ENCODE data around the gene RNF2.
"Not testable (repeated sequence)": the region's sequence is repeated elsewhere in the genome, so short reads cannot be mapped to it uniquely, and the experiment has no call there.

RNF2 gene

DNA sequence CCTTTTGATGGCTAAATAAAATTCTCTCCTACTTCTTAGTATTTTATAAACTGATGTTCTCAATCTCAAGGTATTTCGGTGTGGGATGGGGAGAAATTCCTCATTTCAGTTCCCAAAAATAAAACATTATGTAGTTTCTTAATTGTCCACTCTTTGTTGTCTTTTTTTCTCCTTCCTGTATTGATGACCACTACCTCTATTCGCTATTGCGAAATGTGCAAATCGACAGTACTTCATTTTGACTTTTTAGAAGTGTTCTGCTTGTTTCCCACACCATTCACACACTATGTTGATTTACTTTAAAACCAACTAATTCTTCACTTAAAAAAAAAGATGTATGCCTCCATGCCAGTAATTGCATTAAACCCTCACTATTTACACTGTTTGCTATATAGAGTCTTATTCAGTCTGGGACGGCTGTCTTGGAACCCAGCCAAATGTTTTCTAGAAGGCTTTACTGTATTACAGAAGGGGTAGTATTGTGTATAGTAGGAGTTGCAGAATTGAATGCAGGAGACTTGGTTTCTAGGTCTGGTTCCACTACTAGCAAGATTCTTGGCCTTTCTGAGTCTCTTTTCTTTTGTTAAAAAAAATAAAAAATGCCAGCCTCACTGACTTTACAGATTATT is 5.6 kb downstream of the RNF2 start:
- peak; percentile 33 for DNase-seq

DNA sequence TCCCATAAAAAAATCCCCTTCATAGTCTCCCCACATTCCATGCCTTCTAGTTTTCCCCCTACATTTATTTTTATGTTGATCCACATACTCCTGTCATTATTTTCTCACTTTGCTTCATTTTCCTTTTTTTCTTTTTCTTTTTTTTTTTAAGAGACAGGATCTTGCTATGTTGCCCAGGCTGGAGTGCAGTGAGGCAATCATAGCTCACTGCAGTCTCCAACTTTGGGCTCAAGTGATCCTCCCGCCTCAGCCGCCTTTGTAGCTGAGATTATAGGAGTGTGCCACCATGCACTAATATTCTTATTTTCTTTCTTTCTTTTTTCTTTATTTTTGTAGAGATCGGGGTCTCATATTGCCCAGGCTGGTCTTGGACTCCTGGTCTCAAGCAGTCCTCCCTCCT is 7.8 kb downstream of the RNF2 start:
- DNase-seq: no peak

DNA sequence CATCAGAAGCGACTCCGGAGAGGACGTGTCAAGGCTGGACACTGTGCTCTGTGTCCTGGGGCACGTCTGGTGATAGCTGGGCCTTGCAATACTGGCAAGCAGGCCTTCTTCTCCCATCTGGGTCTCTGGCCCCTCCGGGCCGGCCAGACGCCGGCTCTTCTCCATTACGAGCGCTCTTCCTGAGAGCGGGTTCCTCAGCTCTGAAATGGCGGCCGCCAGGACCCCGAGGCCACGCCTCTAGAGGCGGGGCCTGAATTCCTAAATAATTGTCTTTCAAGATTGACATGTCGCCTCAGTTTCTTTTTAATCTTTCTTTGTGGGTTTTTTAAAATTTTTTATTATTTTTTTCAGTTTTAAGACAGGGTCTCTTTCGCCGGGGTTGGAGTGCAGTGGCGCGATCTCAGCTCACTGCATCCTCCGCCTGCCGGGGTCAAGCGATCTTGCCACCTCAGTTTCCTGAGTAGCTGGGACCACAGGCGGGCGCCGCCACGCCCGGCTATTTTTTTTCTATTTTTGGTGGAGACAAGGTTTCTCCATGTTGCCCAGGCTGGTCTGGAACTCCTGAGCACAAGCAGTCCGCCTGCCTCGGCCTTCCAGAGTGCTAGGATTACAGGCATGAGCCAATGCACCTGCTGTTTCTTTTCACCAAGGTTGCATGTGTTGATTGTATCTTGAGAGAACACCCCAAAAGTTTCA is 9.2 kb downstream of the RNF2 start:
- no peak for DNase-seq

DNA sequence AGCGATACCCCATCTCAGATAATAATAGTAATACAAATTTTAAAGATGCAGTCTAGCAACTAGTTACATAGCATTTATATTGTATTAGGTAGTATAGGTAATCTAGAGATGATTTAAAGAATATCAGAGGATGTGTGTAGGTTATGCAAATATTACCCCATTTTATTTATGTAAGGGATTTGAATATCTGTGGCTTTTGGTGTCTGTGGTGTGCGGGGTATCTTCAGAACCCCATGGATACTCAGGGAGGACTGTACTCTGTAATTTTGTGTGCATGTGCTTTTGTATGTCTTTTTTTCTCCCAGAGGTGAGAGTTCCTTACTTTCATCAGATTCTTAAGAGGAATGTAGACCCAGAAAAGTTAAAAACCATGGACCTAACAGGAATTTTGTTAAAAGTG is 12.8 kb downstream of the RNF2 start:
- no peak for DNase-seq

DNA sequence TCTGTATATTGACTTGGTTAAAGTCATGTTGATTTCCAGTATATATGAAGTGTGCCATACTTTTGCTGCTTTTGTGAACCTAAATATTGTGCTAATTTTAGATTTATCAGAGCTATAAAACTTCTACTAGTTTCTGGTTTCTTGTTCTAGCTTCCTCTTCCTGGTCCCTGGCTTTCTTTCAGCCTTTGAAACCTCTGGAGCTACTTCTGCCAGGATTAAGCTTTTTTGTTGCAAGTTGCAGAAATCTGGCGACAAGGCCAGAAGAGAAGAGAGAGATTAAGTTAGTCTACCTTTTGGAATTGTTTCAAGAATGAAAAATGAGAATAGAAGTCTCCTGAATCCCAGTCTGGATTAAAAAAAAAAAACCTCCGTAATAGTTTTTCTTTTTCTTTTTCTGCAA is 13.5 kb downstream of the RNF2 start:
- peak; percentile 30 for DNase-seq

DNA sequence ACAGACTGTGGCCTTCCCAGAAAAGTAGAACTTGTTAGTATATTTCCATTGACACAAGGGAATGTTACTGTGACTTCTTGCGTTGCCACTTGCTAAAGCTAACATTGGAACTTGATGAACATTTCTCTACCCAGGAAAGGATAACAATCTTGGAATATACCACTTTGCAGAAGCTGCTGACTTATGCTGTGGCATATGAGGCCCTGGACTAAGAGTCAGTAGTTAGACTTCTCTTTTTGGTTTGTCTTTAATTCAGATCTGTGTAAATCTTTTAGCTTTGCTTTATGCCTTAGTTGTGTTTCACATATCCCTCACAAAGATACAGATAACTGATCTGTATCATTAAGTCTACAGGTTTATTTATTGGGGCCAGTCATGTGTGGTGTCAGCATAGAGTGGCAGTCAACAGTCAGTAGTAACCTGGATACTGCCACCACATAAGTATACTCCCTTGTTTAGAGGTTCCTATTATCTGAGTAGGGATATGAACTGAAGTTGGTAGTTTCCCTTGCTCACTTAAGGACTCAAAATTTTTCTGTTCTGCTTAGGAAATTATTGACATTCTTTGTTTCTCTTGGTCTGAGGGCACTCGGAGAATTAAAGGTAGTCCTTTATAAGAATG is 14.7 kb downstream of the RNF2 start:
- peak; percentile 14 for DNase-seq

DNA sequence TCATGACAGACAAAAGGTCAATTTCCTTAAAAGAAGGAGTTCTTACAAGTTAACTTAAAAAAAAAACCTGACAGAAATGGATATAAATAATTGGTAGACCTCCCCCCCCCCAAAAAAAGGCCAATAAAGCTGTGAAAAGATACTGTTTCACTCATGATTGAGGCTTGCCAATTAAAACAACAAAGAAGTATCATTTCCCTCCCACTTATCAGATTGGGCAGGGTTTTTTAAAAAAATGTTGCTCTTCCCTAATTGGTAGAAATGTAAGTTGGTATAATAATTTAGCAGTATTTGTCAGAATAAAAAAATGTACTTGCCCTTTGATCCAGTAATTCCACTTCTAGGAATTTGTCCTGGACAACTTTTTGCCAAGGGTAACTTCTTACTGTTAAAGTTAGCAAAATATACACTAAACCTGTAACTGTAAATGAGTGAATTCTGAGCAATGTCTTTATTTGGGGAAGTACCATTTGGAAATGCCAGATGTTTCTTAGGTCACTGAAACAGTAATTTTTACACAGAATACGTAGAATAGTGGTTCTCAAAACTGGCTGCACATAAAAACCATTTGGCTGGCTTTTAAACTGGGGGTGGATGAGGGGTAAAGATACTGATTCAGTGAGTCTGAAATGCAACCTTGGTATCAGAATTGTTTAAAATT is 17.5 kb downstream of the RNF2 start:
- peak; percentile 63 for DNase-seq

DNA sequence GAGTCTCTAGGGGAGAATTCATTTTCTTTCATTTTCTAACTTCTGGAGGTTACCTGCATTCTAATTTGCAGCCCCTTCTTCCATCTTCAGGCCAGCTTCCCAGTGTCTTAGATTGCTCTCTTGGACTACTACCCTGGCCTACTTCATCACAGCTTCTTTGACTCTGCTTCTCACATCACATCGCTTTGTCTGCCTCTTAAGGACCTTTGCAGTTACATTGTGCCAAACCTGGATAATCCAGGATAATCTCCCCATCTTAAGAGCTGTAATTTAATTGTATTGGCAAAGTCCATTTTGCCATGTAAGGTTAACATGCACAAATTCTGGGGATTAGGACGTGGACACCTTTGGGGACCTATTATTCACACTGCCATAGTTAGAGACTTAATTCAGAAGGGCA is 18.4 kb downstream of the RNF2 start:
- DNase-seq: no peak

DNA sequence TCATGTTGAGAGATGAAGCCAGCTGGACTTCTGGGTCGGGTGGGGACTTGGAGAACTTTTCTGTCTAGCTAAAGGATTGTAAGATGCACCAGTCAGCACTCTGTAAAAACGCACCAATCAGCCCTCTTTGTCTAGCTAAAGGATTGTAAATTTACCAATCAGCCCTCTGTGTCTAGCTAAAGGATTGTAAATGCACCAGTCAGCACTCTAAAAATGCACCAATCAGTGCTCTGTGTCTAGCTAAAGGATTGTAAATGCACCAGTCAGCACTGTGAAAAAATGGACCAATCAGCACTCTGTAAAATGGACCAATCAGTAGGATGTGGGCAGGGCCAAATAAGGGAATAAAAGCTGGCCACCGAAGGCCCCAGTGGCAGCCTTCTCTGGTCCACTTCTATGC is 19.6 kb downstream of the RNF2 start:
- DNase-seq: not testable (repeated sequence)

DNA sequence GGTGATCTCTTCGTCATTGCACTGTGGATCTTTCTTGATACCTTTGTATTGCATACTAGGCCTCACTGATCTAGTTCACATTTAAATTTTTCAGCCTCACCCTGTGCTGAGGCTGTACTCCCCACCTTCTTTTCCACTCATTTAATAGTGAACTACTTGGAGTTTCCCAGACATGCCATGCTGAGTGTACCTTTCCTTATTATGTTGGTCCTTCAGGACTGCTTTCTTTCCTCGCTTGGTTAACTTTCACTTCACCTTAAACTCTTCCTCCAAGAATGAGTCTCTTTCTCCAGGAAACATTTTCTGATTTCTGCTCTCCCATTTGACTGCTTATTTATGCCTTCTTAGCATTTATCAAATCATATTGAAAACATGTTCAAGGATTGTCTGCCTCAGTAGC is 20.8 kb downstream of the RNF2 start:
- DNase-seq: no peak

DNA sequence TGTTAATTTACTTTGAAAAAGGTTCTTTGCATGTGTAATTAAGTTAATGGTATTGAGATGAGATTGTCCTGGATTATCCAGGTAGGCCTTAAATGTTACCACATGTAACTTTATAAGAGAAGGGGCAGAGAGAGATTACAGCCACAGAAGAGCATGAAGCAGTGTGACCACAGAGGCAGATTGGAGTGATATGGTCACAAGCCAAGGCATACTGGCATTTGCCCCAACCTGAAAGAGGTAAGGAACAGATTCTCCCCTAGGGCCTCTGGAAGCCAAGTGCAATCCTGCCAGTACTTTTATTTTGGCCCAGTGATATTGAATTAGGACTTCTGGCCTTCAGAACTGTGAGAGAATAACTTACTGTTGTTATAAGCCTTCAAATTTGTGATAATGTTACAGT is 23.0 kb downstream of the RNF2 start:
- DNase-seq: no peak

DNA sequence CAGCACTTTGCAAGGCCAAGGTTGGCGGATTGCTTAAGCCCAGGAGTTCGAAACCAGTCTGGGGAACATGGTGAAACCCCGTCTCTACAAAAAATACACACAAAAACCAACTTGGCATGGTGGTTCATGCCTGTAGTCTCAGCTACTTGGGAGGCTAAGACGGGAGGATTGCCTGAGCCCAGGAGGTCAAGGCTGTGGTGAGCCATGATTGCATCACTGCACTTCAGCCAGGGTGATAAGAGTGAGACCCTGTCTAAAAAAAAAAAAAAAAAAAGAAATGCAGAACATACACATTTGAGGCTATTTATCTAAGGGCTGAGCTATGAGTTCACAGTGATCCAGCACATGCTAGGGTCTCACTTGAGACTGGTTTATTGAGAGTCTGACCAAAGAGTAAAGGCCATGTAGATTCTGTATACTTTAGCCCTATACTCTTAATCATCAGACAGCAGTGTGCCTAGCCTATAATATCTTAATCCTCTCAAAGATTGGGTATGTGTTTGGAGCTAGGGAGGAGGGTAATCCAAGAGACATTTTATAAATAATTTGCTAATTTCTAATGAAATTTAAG is 23.9 kb downstream of the RNF2 start:
- no peak for DNase-seq

DNA sequence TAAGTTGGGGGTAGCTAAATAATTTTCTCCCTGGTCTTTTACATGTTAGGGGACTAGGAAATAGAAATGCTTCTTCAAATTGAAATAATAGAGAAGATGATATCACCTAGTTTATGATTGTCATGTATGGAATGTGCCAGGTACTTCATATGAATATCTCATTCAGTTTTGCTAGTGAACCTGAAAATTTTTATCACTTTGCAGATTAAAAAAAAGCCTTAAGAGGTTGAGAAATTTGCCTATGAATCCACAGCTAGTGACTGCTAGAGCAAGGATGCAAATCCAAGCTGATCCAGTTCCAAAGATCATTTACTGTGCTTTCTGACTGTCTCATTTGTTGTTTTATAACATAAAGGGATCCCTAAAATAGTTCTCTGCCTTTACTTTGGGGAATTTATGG is 24.7 kb downstream of the RNF2 start:
- no peak for DNase-seq

DNA sequence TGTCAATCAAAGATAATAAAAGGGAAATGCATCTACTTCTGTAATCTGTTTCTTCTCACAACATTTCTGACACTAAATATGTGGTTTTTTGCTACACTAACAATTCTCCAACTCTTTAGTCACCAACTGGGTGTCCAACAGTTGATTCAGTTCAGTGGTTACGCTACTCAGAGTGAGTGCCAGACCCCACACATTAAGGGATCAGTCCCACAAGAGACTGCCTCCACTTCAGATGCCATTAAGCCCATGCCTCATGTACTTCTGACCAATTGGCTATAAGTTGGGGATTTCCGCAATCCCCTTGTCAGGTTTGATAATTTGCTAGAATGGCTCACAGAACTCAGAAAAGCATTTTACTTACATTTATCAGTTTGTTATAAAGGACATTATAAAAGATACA is 28.4 kb downstream of the RNF2 start:
- DNase-seq: no peak

DNA sequence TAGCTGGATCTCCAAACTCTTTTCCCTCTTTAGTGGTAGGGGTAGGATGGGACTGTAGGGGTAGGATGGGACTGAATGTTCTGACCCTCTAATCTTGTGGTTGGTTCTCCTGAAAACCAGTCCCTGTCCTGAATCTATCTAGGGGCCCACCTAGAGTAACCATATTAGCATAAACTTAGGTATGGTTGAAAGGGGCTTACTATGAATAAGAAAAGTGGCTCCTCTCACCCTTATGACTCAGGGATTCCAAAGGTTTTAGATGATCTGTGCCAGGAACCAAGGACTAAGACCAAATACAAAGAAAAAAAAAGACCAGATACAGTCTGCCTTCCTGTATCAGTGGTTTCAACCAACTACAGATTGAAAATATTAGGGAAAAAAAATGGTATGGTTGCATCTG is 28.9 kb downstream of the RNF2 start:
- DNase-seq: no peak

DNA sequence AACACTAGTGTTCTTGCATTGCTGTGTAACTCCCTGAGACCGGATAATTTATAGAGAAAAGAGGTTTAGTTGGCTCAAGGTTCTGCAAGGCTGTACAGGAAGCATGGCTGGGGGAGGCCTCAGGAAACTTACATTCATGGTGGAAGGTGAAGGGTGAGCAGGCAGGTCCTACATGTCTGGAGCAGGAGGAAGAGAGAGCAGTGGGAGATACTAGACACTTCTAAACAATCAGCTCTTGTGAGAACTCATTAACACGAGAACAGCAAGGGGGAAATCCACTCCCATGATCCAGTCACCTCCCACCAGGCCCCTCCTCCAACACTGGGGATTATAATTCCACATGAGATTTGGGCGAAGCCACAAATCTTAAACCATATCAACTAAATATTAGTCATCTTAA is 30.1 kb downstream of the RNF2 start:
- DNase-seq: no peak

DNA sequence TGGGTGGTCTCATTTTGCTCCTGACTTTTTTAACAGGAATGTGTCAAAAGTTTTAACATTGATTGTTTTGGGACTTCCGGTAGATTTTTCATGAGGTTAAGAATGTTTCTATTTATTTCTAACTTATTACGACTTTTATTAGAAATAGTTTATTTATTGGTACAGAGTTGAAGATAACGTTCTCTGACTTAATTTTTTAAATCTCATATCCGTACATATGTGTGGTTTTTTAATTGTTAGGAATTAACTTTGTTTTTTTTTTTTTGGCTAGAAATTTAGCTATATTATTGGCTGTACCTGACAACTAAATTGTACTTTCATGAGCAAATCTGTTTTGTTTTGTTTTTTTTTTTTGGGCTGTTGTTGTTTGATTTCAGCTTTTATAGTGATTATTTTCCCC is 32.0 kb downstream of the RNF2 start:
- no peak for DNase-seq

DNA sequence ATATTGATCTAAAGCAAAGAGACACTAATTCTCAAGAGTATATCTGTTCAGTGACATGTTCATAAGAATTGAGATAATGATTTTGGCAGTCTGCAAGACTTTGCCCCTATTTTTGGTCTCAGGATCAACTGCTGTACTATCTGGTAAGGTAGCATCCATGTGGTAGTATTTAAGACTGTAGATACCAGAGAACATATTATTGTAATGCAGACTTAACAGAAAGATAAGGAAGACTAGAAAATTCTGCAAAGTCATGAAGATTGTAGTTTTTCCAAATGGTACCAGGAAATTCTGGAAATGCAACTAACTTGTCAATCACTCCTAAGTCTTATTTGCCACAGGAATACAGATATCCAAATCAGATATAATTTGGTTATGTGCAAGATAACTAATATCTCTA is 35.1 kb downstream of the RNF2 start:
- DNase-seq: no peak

DNA sequence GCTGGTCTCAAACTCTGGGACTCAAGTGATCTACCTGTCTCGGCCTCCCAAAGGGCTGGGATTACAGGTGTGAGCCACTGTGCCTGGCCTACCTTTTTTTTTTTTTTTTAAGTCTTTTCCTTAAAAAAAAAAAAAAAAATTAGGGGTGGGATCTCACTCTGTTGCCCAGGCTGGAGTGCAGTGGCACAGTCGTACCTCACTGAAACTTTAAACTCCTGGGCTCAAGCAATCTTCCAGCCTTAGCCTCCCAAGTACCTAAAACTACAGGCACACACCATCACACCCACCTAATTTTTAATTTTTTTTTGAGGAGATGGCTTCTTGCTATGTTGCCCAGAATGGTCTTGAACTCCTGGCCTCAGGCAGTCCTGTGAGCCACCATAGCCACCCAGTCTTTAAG is 38.5 kb downstream of the RNF2 start:
- no peak for DNase-seq

DNA sequence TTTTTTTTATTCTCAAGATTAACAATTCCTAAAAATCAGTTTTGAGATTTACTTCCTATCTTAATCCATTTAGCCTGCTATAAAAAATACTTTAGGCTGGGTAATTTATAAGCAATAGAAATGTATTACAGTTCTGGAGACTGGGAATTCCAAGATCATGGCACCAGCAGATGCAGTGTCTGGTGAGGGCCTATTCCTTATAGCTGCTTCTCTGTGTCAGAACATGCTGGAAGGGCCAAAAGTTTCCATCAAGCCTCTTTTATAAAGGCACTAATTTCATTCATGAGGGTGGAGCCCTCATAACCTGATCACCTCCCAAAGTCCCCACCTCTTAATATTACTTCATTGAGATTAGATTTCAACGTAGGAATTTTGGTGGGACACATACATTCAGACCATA is 41.7 kb downstream of the RNF2 start:
- DNase-seq: no peak

DNA sequence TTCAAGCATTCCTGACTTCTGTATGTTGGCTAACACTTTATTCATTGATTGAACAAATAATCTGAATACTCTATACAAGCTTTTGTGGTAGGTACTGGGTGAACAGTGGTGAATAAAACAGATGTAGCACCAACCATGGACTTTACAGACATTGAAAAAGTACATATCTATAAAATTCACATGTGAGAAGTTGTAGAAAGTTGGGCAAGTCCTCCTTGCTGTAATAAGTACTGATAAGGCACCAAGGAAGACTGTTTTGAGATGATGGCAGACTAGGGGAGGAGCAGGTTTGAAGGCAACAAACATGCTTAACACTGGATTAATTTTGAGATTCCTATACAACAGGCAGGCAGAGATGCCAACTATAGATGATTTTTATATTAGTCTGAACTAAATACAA is 42.4 kb downstream of the RNF2 start:
- DNase-seq: no peak

DNA sequence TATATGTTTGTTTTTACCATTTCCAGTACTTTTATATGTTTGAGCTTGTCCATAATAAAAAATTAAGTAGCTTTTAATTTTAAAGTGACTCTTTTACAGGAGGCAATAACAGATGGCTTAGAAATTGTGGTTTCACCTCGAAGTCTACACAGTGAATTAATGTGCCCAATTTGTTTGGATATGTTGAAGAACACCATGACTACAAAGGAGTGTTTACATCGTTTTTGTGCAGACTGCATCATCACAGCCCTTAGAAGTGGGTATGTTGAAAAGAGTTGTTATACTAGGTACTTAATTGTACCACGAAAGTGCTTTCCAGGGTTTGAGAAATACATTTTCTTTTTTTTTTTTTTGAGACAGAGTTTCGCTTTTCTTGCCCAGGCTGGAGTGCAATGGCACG is 46.1 kb downstream of the RNF2 start:
- no peak for DNase-seq

DNA sequence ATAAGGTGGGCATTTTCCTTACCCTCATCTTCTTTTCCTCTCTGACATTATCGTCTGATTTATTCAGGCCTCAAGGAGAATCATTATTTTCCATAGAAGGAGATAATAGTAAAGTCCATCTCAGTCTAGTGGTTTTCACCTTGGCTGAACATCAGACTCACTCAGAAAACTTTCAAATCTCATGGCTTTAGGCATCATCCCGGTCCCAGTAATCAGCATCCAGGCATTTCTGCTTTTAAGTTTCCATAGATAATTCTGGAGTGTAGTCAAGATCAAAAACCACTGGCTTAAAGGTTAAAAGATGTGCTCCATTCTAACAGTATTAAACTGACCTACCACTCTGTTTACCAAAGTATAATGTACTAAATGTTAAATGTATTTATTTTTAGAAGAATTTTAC is 49.4 kb downstream of the RNF2 start:
- no peak for DNase-seq

DNA sequence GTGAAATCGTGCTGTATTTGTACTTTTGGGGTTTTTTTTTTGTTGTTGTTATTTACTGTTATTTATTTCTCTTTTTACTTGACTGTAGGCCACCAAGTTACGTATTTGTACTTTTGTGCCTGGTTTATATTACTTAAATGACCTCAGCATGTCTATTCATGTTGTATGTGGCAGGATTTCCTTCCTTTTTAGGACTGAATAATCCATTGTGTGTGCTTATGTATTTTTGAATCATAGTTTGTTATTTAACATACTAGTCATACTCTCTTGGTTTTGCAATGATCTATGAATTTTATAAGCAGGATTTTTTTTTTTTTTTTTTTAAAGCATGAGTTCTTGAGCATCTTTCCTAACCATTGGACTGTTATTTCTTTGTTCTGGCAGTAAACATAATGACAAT is 51.2 kb downstream of the RNF2 start:
- no peak for DNase-seq
